ENCODE data around the gene RHBDF2.

Gene RHBDF2

DNA sequence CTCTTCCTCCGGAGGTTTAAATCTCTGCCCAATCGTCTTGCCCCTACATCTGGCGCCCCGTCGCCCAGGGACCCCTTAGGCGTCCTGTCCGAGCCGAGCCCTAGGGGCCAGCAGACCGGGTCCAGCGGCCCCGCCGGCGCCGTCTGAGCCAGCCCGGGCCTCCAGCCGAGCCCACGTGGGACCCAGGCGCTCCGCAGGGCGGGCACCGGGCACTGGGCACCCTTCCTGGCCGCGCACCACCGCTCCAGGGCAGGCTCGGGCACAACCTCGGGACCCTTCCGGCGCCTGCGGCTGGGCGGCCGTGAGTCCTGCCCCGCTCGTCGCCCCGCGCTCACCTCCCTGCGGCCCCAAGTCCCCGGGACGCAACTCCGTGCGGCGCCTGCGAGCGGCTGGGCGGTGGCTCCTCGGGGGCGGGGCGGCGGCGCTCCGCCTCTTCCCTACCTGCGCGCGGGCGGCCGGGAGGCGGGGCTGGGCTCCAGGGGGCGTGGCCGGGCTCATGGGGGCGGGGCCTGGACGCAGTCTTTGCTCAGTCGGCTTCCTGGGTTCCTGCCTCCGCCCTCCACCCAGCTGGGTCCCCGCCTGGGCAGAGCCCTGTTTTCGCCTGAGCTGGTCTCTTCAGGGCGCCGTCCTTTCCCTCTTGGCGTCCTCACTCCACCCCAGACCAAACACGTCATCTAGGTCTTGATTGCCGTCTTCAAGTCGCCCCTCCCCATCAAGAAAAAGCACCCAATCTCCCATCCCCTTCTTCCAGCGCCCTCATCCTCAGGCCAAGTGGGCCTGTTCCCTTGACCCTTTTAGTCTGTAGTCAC lies at the start of gene RHBDF2:
RHBDF2 (minus strand) TSS at position 406 of the 809 bp plus-strand sequence. CDS start 19,899 bp downstream, outside the sequence.
- peak; percentile 87 to 96 for DNase-seq
- TF ChIP-seq POLR2A (IDR thresholded peaks at IDR 0.05; ENCODE audit: low read length), result peak; percentile 33
- TF ChIP-seq GATA1 (IDR thresholded peaks at IDR 0.05; ENCODE audit: low read depth, low read length), result no peak

DNA sequence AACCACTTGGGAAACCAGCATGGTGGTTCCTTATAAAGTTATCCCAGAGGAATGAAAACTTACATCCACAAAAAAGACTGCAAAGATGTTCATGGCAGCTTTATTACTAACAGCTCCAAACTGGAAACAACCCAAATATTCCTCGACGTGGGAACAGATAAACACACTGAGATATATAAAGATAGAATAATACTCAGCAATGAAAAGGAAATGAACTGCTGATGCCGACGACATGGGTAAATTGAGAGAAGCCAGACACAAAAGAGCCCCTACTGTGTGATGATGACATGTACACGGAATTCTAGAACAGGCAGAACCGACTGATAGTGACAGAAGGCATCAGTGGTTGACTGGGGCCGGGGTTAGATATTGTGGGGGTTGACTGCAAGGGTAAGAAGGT lies 48.3 kb upstream of the RHBDF2 start:
- DNase-seq, result no peak
- no peak for TF ChIP-seq POLR2A (IDR thresholded peaks at IDR 0.05; ENCODE audit: low read length)
- TF ChIP-seq GATA1 (IDR thresholded peaks at IDR 0.05; ENCODE audit: low read depth, low read length), result no peak

DNA sequence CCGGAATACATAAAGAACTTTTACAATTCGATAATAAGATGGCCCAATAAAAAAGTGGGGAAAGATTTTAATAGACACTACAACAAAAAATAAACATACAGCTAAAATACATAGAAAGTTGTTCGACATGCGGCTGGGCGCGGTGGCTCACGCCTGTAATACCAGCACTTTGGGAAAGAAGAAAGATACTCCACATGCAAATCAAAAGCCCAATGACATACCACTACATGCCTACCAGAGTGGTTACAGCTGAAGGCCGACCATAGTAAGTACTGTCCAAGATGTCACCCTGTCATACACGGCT lies 47.9 kb upstream of the RHBDF2 start:
- no peak for DNase-seq
- no peak for TF ChIP-seq GATA1 (IDR thresholded peaks at IDR 0.05; ENCODE audit: low read depth, low read length)
- TF ChIP-seq POLR2A (IDR thresholded peaks at IDR 0.05; ENCODE audit: low read length), result no peak

DNA sequence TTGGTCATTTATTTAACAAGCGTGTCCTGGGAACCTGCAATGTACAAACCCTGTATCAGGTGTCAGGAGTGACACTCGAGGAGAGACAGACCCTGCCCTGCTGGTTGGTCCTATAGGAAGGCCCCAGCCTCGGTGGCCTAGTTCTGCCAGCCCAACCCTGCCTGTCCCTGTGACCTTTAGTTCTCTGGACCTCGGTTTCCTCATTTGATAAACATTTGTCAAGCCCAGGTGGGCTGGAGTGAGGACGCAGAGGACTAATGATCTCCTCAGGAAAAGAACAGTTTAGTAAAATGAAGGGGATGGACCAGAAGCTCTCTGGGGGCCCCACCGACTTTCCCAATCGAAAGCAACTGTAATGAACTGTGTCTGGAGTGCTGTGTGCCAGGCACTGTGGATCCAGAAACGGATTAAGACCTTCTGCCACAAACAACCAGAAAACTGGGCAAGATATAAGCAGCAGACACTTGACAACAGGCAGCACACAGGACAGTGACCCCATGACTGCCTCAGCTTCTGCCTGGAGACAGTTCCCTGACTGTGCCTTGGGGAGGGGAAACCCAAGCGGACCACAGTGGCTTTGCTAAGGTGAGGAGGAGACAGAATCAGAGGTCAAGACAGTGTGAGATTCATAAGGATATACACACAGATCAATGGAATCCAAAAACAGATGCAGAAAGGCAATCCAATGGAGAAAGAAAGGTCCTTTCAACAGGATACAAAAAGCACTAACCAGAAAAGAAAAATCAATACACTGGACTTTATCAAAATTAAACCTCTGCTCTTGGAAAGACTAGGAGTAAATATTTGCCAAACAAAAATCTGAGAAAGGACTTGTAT lies 47.4 kb upstream of the RHBDF2 start:
- DNase-seq, result no peak
- no peak for TF ChIP-seq GATA1 (IDR thresholded peaks at IDR 0.05; ENCODE audit: low read depth, low read length)
- TF ChIP-seq POLR2A (IDR thresholded peaks at IDR 0.05; ENCODE audit: low read length), result no peak

DNA sequence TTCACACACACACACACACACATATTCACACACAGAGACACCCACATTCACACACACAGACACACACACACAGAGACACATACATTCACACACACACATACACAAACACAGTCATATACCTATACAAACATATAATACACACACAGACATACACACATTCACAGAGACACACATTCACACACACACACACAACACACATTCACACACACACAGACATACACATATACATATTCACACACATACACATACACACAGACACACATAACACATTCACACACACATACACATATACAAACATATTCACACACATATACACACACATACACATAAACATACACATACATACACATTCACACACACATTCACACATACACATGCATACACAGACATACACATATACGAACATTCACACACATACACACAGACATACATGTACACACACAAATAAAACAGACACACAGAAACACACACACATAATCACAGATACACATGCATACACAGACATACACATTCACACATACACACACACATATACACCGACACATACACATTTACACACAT lies 46.5 kb upstream of the RHBDF2 start:
- no peak for DNase-seq
- TF ChIP-seq POLR2A (IDR thresholded peaks at IDR 0.05; ENCODE audit: low read length) (no peak), GATA1 (IDR thresholded peaks at IDR 0.05; ENCODE audit: low read depth, low read length) (no peak)

DNA sequence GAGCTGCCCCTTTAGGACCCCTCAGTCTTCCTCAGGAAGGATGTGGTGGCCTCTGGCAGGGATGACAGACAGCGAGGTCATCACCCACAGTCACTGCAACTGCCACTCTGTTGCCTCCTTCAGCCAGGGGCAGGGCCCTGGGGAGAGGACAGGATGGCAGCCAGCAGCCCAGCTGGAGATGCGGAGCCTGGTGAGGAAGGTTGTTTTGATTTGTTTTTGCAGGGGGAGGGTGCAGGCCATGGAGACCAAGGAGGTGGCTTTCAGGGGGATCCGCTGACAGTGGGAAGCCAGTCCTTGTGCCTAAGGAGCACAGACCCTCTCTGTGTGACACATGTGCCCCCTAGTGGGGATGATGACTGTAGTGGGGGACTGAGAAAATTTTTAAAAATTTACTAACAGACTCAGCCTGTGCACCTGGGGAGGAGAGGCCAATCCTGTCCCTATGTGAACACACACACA lies 46.0 kb upstream of the RHBDF2 start:
- peak; percentile 57 to 65 for DNase-seq

DNA sequence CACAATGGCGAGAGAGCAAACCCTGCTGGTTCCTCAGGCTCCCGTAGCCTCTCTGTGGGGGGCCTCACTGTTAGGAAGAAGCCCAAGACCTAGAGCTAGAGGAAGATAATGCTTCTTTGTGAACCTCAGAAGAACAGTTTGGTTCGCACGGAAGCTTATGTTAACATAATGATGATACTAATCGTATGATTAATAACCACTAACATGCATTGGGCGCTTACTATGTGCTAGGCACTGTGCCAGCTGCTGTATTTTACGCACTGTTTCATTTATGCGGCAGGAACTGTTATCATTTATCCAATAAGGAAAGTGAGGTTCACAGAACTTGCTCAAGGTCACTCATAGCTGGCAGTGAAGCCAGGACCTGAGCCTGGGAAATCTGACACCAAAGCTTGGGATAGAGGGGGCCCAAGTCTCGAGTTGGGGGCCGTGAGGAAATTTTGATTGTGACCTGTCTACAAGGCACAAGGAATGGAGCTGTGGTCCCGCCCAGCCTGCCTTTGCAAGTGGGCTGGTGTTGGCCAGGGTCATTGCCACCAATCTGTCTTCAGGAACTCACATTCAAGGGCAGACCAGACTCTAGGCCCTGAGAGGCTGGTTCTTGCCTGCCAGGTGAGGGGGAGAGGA lies 45.4 kb upstream of the RHBDF2 start:
- no peak for TF ChIP-seq POLR2A (IDR thresholded peaks at IDR 0.05; ENCODE audit: low read length)
- no peak for TF ChIP-seq GATA1 (IDR thresholded peaks at IDR 0.05; ENCODE audit: low read depth, low read length)
- DNase-seq, result no peak

More for the DNA sequence above, 46.0 kb upstream of the RHBDF2 start:
- TF ChIP-seq GATA1 (IDR thresholded peaks at IDR 0.05; ENCODE audit: low read depth, low read length) (no peak), POLR2A (IDR thresholded peaks at IDR 0.05; ENCODE audit: low read length) (no peak)

DNA sequence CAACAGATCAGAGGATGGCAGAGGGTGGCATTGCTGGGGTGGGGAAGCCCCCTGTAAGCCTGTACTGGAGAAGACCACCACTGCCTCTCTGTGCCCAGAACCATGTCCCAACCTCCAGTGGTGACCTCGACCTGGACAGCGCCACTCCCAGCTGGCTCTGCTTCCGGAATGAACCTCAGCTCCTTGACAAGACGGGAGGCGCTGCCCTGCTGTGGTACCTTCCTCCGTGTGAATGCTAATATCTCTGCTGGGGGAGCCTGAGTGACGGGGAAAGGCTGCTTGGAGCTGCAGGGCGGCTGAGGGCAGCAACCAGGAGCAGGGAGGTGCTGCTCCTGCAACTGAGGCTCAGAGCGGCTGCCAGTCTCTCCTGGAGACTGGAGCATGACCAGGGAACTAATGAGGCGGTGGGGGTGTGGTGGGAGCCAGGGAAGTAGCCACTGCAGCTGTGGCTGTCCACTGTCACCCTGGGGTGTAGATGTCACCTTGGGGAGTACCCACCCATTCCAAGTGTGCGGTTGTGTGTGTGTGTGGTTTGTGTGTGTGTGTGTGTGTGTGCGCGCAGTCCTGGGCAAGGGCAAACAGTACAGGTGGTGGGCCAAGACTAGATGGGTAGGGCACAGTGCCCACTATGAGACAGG lies 44.8 kb upstream of the RHBDF2 start:
- no peak for DNase-seq
- no peak for TF ChIP-seq GATA1 (IDR thresholded peaks at IDR 0.05; ENCODE audit: low read depth, low read length)
- no peak for TF ChIP-seq POLR2A (IDR thresholded peaks at IDR 0.05; ENCODE audit: low read length)

DNA sequence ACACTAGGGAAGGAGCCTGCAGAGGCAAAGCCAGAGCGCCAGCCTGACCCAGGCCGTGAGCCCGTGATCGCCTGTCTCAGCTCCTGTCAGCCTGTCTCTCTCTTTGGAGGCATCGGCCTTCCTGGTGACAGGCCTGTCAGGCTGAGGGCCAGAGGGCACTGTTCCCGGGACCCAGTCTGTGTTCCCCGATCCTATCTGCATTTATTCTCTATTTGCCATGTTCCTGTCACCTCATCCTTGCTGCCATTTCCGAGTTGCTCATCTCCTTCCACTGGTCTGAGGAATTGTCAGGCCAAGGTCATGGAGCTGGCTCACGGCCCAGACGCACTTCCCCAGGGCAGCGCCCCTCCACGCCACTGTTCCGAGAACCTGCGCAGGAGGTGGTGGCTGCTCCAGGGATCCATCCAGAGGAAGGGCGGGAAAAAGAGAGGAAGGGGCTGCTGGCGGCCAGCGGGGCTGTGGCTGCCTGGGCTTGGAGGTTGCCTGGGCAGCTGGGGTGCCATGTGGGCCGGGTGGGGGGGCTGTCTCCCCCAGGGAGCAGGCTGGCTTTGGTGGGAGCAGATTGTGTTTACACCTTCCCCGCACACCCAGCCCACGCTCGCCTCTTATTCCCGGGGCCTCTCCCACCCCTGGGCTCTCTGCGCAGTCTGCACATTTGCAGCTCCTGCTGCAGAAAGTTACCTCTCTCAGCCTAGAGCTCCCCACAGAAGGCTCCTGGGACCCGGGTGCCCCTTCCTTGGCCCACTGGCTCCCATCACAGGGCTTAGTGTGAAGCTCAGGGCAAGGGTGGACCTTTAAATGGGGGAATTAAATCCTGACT lies 43.5 kb upstream of the RHBDF2 start:
- TF ChIP-seq POLR2A (IDR thresholded peaks at IDR 0.05; ENCODE audit: low read length), result no peak
- TF ChIP-seq GATA1 (IDR thresholded peaks at IDR 0.05; ENCODE audit: low read depth, low read length), result no peak
- DNase-seq, result no peak

DNA sequence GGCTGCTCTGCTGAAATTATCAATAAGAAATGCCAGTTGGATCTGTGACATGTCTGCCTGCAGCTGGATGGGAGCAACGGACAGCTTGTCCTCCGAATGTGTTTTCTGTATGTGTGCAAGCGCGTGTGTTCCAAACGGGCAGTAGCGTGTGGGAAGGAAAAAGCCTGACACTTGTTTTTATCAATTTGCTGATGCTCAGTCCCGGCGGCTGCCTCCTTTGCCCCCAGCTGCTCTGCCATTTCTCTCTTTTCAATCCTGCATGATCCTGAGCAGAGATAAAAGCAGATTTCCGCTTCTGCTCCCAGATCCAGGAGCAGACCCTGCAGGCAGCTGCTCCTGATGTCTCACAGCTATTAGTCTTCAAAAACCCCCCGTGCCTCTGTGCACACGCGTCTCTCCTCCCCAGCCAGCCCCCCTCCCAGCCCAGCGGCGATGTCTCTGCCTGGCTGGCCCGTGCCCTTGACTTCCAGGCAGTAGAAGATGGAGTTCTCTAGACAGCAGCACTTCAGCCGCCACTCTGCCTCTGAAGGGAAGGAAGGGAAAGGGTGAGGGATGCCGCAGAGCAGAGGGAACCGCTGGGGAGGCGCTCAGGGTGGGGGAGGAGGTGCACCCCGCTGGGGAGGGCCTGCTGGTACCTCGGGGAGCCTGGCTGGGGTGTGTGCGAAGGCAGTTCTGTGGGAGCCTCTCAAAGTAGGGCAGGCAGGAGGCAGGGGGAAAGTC lies 42.8 kb upstream of the RHBDF2 start:
- no peak for DNase-seq
- TF ChIP-seq GATA1 (IDR thresholded peaks at IDR 0.05; ENCODE audit: low read depth, low read length), result no peak
- TF ChIP-seq POLR2A (IDR thresholded peaks at IDR 0.05; ENCODE audit: low read length), result no peak

DNA sequence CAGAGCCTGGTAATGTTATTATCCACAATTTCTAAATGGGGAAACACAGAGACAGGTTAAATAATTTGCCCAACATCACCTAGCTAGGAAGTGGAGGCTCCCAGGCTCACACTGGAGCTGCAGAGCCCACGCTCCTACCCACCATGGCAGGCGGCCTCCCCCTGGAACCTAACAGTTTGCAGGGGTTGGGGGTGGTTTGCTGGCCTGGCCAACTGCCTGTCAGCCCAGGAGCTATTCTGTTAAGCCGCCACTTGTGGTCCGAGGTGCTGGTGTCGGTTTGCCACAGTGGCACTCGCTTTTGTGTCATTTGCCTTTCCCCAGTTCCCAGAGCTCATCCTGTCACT lies 42.2 kb upstream of the RHBDF2 start:
- TF ChIP-seq GATA1 (IDR thresholded peaks at IDR 0.05; ENCODE audit: low read depth, low read length), result no peak
- TF ChIP-seq POLR2A (IDR thresholded peaks at IDR 0.05; ENCODE audit: low read length), result no peak
- DNase-seq, result no peak

DNA sequence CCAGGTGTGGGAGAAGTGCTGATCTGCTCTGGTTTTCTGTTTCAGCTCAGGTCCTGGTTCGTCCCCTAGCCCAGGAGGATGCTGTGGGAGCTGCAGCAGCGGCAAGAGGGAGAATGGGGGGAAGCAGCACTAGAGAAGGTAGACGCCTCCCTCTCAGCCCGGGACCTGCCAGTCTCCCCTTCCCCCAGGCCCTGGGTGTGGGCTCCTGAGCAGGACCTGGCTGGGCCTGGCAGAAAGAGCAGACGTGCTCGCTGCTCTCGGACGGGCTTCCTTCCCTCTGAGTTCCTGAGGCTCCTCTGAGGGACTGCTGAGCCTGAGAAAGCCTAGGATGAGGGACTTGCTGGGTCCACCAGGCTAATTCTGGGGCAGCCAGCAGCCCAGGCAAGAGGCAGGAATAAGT lies 41.8 kb upstream of the RHBDF2 start:
- TF ChIP-seq POLR2A (IDR thresholded peaks at IDR 0.05; ENCODE audit: low read length) (no peak), GATA1 (IDR thresholded peaks at IDR 0.05; ENCODE audit: low read depth, low read length) (no peak)
- no peak for DNase-seq

Data from erythroblast (primary cell).